Panc1 (cell line): Measurements from ENCODE around the gene DEPDC5. TPM values are rescaled to one million over a fixed set of nuclear protein-coding genes. Genes with fewer than 3 reads are reported as not detected.

Experiments
- ATAC-seq: fragments of 200-7000 bp; cut with Tn5 transposase; 2 replicates; pipeline ENCODE4 v1.9.1; 2020; ENCODE audit warnings: mild to moderate bottlenecking, moderate library complexity
- BruUV-seq: library from RNA; stranded (reverse); fragments of 400-500 nt; replicated peaks from 2 replicates; lab custom pipeline; 2021; lab: Mats Ljungman, UMichigan
- CTCF ChIA-PET: fragments of 300-600 bp; sonication (Branson Sonifier 250); formaldehyde crosslinking; loops from one replicate; lab custom pipeline; 2022; ENCODE audit warnings: antibody characterized with exemption; lab: Charles Lee
- POLR2A ChIA-PET: fragments of 300-600 bp; sonication (Branson Sonifier 250); formaldehyde crosslinking; loops from one replicate; lab custom pipeline; 2022; ENCODE audit warnings: antibody characterized with exemption; lab: Charles Lee
- DNase-seq: peaks from one replicate; pipeline ENCODE4 v3.0.0-alpha.2; 2010; ENCODE audit warnings: low read depth, low spot score
- H3K27ac ChIP-seq: 2 replicates; pipeline ENCODE4 v1.5.1; 2011; ENCODE audit warnings: mild to moderate bottlenecking, low read length, inconsistent platforms
- H3K27me3 ChIP-seq: fragments of 200-500 bp; sonication (Bioruptor generic); 2 replicates; pipeline ENCODE4 v1.6.0; 2014; ENCODE audit warnings: low read length, inconsistent platforms; ENCODE audit not compliant: control insufficient read depth, insufficient read depth
- H3K36me3 ChIP-seq: fragments of 200-500 bp; sonication (Bioruptor generic); 2 replicates; pipeline ENCODE4 v1.5.1; 2014; ENCODE audit warnings: inconsistent platforms, mild to moderate bottlenecking, low read length, moderate library complexity; ENCODE audit not compliant: control insufficient read depth, insufficient read depth
- H3K4me1 ChIP-seq: 2 replicates; pipeline ENCODE4 v1.5.1; 2011; ENCODE audit warnings: inconsistent platforms, mild to moderate bottlenecking, low read length, moderate library complexity; ENCODE audit not compliant: control insufficient read depth, insufficient read depth
- H3K4me3 ChIP-seq, 2 experiments: 2 replicates each; pipeline ENCODE4 v1.5.1; 2011 to 2012; ENCODE audit warnings: low read depth in 2 of 2, low read length in 2 of 2, mild to moderate bottlenecking in 2 of 2, inconsistent platforms in 1 of 2, moderate library complexity in 1 of 2
- H3K9me3 ChIP-seq: fragments of 200-500 bp; sonication (Bioruptor generic); 2 replicates; pipeline ENCODE4 v1.5.1; 2014; ENCODE audit warnings: low read depth, mild to moderate bottlenecking, inconsistent platforms, low read length, moderate library complexity; ENCODE audit not compliant: control insufficient read depth, insufficient read depth
- POLR2AphosphoS5 ChIP-seq: IDR thresholded peaks from 2 replicates; pipeline ENCODE4 v1.6.1; 2012; ENCODE audit warnings: mild to moderate bottlenecking, low read depth, low read length, moderate library complexity
- SIN3A ChIP-seq: IDR thresholded peaks from 2 replicates; pipeline ENCODE4 v1.6.1; 2012; ENCODE audit warnings: low read depth, mild to moderate bottlenecking, low read length, moderate library complexity, borderline replicate concordance; ENCODE audit not compliant: insufficient read depth
- TCF7L2 ChIP-seq: IDR thresholded peaks from 2 replicates; pipeline ENCODE4 v1.6.1; 2011; ENCODE audit warnings: mild to moderate bottlenecking, low read depth, low read length, inconsistent platforms
- in situ Hi-C: cut with HindIII; loops from 2 replicates; pipeline ENCODE4 v1.10.0; 2016; ENCODE audit warnings: low sequenced_read_pairs, low pct_unique_long_range_greater_than_20kb
- intact Hi-C: fragments of 100-400 bp; cut with micrococcal nuclease; formaldehyde crosslinking; loops from one replicate; pipeline ENCODE4 v1.10.0; 2022; ENCODE audit not compliant: unreplicated experiment
- total RNA-seq: library from RNA; stranded (reverse); gene quantifications from one replicate; pipeline ENCODE4 v1.2.1, GENCODE V29; 2021; ENCODE audit not compliant: unreplicated experiment
- TF ChIP-seq, protein P1 (sequence below): fragments of 450-650 bp; IDR thresholded peaks from 2 replicates; pipeline ENCODE4 v1.5.1; 2017; ENCODE audit warnings: mild to moderate bottlenecking
- TF ChIP-seq, protein P2 (sequence below), 2 experiments: IDR thresholded peaks; 2 replicates each; pipeline ENCODE4 v1.6.1; 2011 to 2012; ENCODE audit warnings: low read depth in 2 of 2, control low read depth in 1 of 2, low read length in 1 of 2, mild to moderate bottlenecking in 1 of 2, moderate library complexity in 1 of 2; ENCODE audit not compliant: insufficient read depth in 1 of 2

The DEPDC5 gene
- total RNA-seq, 1 experiment from 2014 or later: 20.2 TPM

DNA sequence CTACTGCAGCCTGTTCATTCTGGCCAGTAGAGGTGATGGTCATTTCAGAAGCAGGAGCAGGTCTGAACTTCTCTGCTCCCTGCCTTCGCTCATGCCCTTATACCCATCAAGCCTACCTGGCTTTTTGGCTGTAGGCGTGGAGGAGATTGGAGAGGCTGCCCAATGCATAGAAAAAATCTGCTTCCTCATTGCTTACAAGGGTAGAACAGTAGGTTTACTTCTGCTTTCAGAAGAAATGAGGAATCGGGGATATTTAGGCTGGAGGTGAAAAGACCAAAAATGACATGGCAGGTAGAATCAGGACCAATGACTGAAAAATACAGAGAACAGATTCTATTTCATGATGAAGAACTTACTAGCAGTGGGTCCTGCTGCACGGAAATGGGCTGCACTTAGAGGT lies 117.7 kb downstream of the DEPDC5 start:
- Histone ChIP-seq H3K4me3 (no peak overlapping the region), H3K27ac (no peak overlapping the region), H3K36me3 (no peaks in the 10 kb centered on the region), H3K9me3 (no peaks in the 10 kb centered on the region), H3K4me1 (no peaks in the 10 kb centered on the region), H3K27me3 (no peaks in the 10 kb centered on the region)
- POLR2A ChIA-PET: no interaction called here
- DNase-seq (no peak), ATAC-seq (no peak)
- no peak for TF ChIP-seq SIN3A
- intact Hi-C loops: no loop called here
- no TSS peak for BruUV-seq
- in situ Hi-C loops: no loop called here
- CTCF ChIA-PET: no interaction called here

- in situ Hi-C loops (no loop called here), intact Hi-C loops (no loop called here)
- no peaks in the 10 kb centered on the region for H3K36me3 ChIP-seq
- ChIA-PET POLR2A (no interaction called here), CTCF (no interaction called here)
- BruUV-seq: no TSS peak
- ATAC-seq (no peak), DNase-seq (no peak)
- no peaks in the 10 kb centered on the region for H3K9me3 ChIP-seq
- H3K4me3 ChIP-seq: no peak overlapping the region
- no peaks in the 10 kb centered on the region for H3K27me3 ChIP-seq
- H3K27ac ChIP-seq: no peak overlapping the region
- TF ChIP-seq, protein P1, sequence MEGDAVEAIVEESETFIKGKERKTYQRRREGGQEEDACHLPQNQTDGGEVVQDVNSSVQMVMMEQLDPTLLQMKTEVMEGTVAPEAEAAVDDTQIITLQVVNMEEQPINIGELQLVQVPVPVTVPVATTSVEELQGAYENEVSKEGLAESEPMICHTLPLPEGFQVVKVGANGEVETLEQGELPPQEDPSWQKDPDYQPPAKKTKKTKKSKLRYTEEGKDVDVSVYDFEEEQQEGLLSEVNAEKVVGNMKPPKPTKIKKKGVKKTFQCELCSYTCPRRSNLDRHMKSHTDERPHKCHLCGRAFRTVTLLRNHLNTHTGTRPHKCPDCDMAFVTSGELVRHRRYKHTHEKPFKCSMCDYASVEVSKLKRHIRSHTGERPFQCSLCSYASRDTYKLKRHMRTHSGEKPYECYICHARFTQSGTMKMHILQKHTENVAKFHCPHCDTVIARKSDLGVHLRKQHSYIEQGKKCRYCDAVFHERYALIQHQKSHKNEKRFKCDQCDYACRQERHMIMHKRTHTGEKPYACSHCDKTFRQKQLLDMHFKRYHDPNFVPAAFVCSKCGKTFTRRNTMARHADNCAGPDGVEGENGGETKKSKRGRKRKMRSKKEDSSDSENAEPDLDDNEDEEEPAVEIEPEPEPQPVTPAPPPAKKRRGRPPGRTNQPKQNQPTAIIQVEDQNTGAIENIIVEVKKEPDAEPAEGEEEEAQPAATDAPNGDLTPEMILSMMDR: no peak; the same call in 1 of the 2 replicates
- TF ChIP-seq, protein P2, sequence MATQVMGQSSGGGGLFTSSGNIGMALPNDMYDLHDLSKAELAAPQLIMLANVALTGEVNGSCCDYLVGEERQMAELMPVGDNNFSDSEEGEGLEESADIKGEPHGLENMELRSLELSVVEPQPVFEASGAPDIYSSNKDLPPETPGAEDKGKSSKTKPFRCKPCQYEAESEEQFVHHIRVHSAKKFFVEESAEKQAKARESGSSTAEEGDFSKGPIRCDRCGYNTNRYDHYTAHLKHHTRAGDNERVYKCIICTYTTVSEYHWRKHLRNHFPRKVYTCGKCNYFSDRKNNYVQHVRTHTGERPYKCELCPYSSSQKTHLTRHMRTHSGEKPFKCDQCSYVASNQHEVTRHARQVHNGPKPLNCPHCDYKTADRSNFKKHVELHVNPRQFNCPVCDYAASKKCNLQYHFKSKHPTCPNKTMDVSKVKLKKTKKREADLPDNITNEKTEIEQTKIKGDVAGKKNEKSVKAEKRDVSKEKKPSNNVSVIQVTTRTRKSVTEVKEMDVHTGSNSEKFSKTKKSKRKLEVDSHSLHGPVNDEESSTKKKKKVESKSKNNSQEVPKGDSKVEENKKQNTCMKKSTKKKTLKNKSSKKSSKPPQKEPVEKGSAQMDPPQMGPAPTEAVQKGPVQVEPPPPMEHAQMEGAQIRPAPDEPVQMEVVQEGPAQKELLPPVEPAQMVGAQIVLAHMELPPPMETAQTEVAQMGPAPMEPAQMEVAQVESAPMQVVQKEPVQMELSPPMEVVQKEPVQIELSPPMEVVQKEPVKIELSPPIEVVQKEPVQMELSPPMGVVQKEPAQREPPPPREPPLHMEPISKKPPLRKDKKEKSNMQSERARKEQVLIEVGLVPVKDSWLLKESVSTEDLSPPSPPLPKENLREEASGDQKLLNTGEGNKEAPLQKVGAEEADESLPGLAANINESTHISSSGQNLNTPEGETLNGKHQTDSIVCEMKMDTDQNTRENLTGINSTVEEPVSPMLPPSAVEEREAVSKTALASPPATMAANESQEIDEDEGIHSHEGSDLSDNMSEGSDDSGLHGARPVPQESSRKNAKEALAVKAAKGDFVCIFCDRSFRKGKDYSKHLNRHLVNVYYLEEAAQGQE (IDR thresholded peaks at IDR 0.05; ENCODE audit: insufficient read depth in 1 of 2, low read depth in 2 of 2, low read length in 1 of 2): no peak
- TF ChIP-seq POLR2AphosphoS5 (no peak), TCF7L2 (no peak), SIN3A (no peak)
- H3K4me1 ChIP-seq: no peaks in the 10 kb centered on the region
Observed at GRCh38 chr22:31872209-31872608, 118.4 kb downstream of the DEPDC5 start.

GRCh38 chr22:31874821-31875220 lies 121.0 kb downstream of the DEPDC5 start:
- Histone ChIP-seq H3K4me1 (no peaks in the 10 kb centered on the region), H3K27ac (no peak overlapping the region), H3K36me3 (no peaks in the 10 kb centered on the region), H3K9me3 (no peaks in the 10 kb centered on the region), H3K27me3 (no peaks in the 10 kb centered on the region), H3K4me3 (no peak overlapping the region)
- ChIA-PET POLR2A (no interaction called here), CTCF (no interaction called here)
- in situ Hi-C loops (no loop called here), intact Hi-C loops (no loop called here)
- no peak for TF ChIP-seq POLR2AphosphoS5
- TF ChIP-seq TCF7L2: no peak
- TF ChIP-seq, protein P1: no peak
- TF ChIP-seq SIN3A: no peak
- TF ChIP-seq, protein P2 (IDR thresholded peaks at IDR 0.05; ENCODE audit: insufficient read depth in 1 of 2, low read depth in 2 of 2, low read length in 1 of 2): no peak
- DNase-seq (no peak), ATAC-seq (no peak)
- BruUV-seq: no TSS peak
